Measurements from ENCODE around the gene RAP1GAP. TPM values are rescaled to one million over a fixed set of nuclear protein-coding genes. Genes with fewer than 3 reads are reported as not detected.
"Not testable (repeated sequence)": the region's sequence is repeated elsewhere in the genome, so short reads cannot be mapped to it uniquely, and the experiment has no call there.

Gene RAP1GAP
- total RNA-seq, 2 donors from 2014 or later = 45.2 to 53.1 TPM

GRCh38 chr1:21568809-21569385 is 100.3 kb downstream of the RAP1GAP start:
- DNase-seq = no peak
- ATAC-seq = no peak
- intact Hi-C loops (cut with DNase I, micrococcal nuclease) = no loop called here

GRCh38 chr1:21568006-21568746 is 101.0 kb downstream of the RAP1GAP start:
- DNase-seq (no peak), ATAC-seq (no peak)
- intact Hi-C loops (cut with DNase I, micrococcal nuclease) = no loop called here

GRCh38 chr1:21567241-21568005 is 101.7 kb downstream of the RAP1GAP start:
- no peak for ATAC-seq
- intact Hi-C loops (cut with DNase I, micrococcal nuclease) = no loop called here

GRCh38 chr1:21566361-21566760 is 102.8 kb downstream of the RAP1GAP start:
- ATAC-seq; intact Hi-C loops (cut with DNase I, micrococcal nuclease); DNase-seq: not testable (repeated sequence)

More at GRCh38 chr1:21567241-21568005, 101.7 kb downstream of the RAP1GAP start:
- no peak for DNase-seq

- intact Hi-C loops (cut with DNase I, micrococcal nuclease) = no loop called here
- no peak for ATAC-seq
- DNase-seq = no peak
Measured at GRCh38 chr1:21565285-21565684, 103.9 kb downstream of the RAP1GAP start.

GRCh38 chr1:21564521-21565095 is 104.5 kb downstream of the RAP1GAP start:
- no peak for DNase-seq
- ATAC-seq = no peak
- intact Hi-C loops (cut with DNase I, micrococcal nuclease) = no loop called here

GRCh38 chr1:21563971-21564370 is 105.2 kb downstream of the RAP1GAP start:
- intact Hi-C loops (cut with DNase I, micrococcal nuclease) = no loop called here
- DNase-seq = no peak
- ATAC-seq = no peak

- no peak for DNase-seq
- intact Hi-C loops (cut with DNase I, micrococcal nuclease) = no loop called here
- no peak for ATAC-seq
Measured at GRCh38 chr1:21562896-21563295, 106.3 kb downstream of the RAP1GAP start.

- intact Hi-C loops (cut with DNase I, micrococcal nuclease) = no loop called here
- ATAC-seq (no peak), DNase-seq (no peak)
Measured at GRCh38 chr1:21560916-21561638, 108.1 kb downstream of the RAP1GAP start.

GRCh38 chr1:21559788-21560567 is 109.2 kb downstream of the RAP1GAP start:
- intact Hi-C loops (cut with DNase I, micrococcal nuclease) = no loop called here
- ATAC-seq = no peak
- no peak for DNase-seq

GRCh38 chr1:21553116-21553926 is 115.8 kb downstream of the RAP1GAP start:
- ATAC-seq = no peak
- DNase-seq = no peak
- intact Hi-C loops (cut with DNase I, micrococcal nuclease) = no loop called here

GRCh38 chr1:21552715-21553114 is 116.4 kb downstream of the RAP1GAP start:
- DNase-seq = no peak
- intact Hi-C loops (cut with DNase I, micrococcal nuclease) = no loop called here
- no peak for ATAC-seq

- peak; percentile 48 for ATAC-seq
- intact Hi-C loops (cut with DNase I, micrococcal nuclease) = no loop called here
- DNase-seq = no peak
Measured at GRCh38 chr1:21550866-21551475, 118.2 kb downstream of the RAP1GAP start.

GRCh38 chr1:21550097-21550496 is 119.1 kb downstream of the RAP1GAP start:
- intact Hi-C loops (cut with DNase I, micrococcal nuclease) = no loop called here
- DNase-seq (no peak), ATAC-seq (no peak)

GRCh38 chr1:21547876-21548275 is 121.3 kb downstream of the RAP1GAP start:
- DNase-seq = no peak
- intact Hi-C loops (cut with DNase I, micrococcal nuclease) = no loop called here
- ATAC-seq = no peak
